ENCODE data around the gene TRAF3IP3. TPM values are rescaled to one million over a fixed set of nuclear protein-coding genes. Genes with fewer than 3 reads are reported as not detected.

Gene TRAF3IP3
- total RNA-seq, 2 donors from 2014 or later: 3.3 to 12.3 TPM

GRCh38 chr1:209770636-209771415 lies 15.0 kb downstream of the TRAF3IP3 start:
- Histone ChIP-seq H3K27me3 (replicated peaks; ENCODE audit: insufficient read depth) (no peaks in the 10 kb centered on the region), H3K4me1 (ENCODE audit: control insufficient read depth in 1 of 2, low read depth in 2 of 2) (peaks cover 15 to 32% of the 10 kb centered on the region in 2 donors), H3K36me3 (no peaks in the 10 kb centered on the region), H3K9me3 (no peaks in the 10 kb centered on the region), H3K4me3 (no peak overlapping the region), H3K27ac (no peak overlapping the region)
- TF ChIP-seq, protein P1, sequence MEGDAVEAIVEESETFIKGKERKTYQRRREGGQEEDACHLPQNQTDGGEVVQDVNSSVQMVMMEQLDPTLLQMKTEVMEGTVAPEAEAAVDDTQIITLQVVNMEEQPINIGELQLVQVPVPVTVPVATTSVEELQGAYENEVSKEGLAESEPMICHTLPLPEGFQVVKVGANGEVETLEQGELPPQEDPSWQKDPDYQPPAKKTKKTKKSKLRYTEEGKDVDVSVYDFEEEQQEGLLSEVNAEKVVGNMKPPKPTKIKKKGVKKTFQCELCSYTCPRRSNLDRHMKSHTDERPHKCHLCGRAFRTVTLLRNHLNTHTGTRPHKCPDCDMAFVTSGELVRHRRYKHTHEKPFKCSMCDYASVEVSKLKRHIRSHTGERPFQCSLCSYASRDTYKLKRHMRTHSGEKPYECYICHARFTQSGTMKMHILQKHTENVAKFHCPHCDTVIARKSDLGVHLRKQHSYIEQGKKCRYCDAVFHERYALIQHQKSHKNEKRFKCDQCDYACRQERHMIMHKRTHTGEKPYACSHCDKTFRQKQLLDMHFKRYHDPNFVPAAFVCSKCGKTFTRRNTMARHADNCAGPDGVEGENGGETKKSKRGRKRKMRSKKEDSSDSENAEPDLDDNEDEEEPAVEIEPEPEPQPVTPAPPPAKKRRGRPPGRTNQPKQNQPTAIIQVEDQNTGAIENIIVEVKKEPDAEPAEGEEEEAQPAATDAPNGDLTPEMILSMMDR (IDR thresholded peaks at IDR 0.05): no peak
- DNase-seq (ENCODE audit: low spot score) (no peak), ATAC-seq (ENCODE audit: insufficient number of reproducible peaks, low FRiP score, low read depth) (no peak)

DNA sequence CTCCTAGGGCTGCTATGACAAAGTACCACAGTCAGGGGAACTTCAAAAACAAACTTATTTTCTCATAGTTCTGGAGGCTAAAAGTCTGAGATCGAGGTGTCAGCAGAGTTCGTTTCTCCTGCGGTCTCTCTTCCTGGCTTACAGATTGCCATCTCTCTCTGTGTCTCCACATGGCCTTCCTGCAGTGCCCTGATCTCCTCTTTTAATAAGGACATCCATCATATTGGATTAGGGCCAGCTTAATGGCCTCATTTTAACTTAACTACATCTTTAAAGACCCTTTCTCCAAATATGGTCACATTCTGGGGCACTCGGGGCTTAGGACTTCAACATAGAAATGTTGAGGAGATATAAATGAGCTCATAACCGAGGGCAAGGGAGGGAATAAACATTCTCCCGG lies 16.3 kb downstream of the TRAF3IP3 start:
- H3K27me3 ChIP-seq (replicated peaks; ENCODE audit: insufficient read depth): no peaks in the 10 kb centered on the region
- peaks cover 15 to 32% of the 10 kb centered on the region in 2 donors for H3K4me1 ChIP-seq (ENCODE audit: control insufficient read depth in 1 of 2, low read depth in 2 of 2)
- H3K9me3 ChIP-seq: no peaks in the 10 kb centered on the region
- H3K27ac ChIP-seq: no peak overlapping the region
- ATAC-seq (ENCODE audit: insufficient number of reproducible peaks, low FRiP score, low read depth) (no peak), DNase-seq (ENCODE audit: low spot score) (no peak)
- TF ChIP-seq, protein P1 (IDR thresholded peaks at IDR 0.05): no peak
- H3K36me3 ChIP-seq: no peaks in the 10 kb centered on the region
- H3K4me3 ChIP-seq: no peak overlapping the region

- H3K4me3 ChIP-seq: no peak overlapping the region
- TF ChIP-seq, protein P1 (IDR thresholded peaks at IDR 0.05): no peak
- no peak for DNase-seq (ENCODE audit: low spot score)
Observed at GRCh38 chr1:209774592-209774991, 18.7 kb downstream of the TRAF3IP3 start.

GRCh38 chr1:209775678-209776077 lies 19.8 kb downstream of the TRAF3IP3 start:
- peaks cover 0 to 6% of the 10 kb centered on the region in 2 donors for H3K4me1 ChIP-seq (ENCODE audit: control insufficient read depth in 1 of 2, low read depth in 2 of 2)
- TF ChIP-seq, protein P1 (IDR thresholded peaks at IDR 0.05): no peak
- H3K36me3 ChIP-seq: no peaks in the 10 kb centered on the region
- ATAC-seq (ENCODE audit: insufficient number of reproducible peaks, low FRiP score, low read depth) (no peak), DNase-seq (ENCODE audit: low spot score) (no peak)
- no peak overlapping the region for H3K27ac ChIP-seq
- H3K4me3 ChIP-seq: no peak overlapping the region
- H3K27me3 ChIP-seq (replicated peaks; ENCODE audit: insufficient read depth): no peaks in the 10 kb centered on the region
- H3K9me3 ChIP-seq: no peaks in the 10 kb centered on the region

More at GRCh38 chr1:209774592-209774991, 18.7 kb downstream of the TRAF3IP3 start:
- Histone ChIP-seq H3K27ac (no peak overlapping the region), H3K27me3 (replicated peaks; ENCODE audit: insufficient read depth) (no peaks in the 10 kb centered on the region), H3K4me1 (ENCODE audit: control insufficient read depth in 1 of 2, low read depth in 2 of 2) (peaks cover 9 to 16% of the 10 kb centered on the region in 2 donors), H3K36me3 (no peaks in the 10 kb centered on the region), H3K9me3 (no peaks in the 10 kb centered on the region)
- ATAC-seq (ENCODE audit: insufficient number of reproducible peaks, low FRiP score, low read depth): no peak

GRCh38 chr1:209777587-209777986 lies 21.7 kb downstream of the TRAF3IP3 start:
- Histone ChIP-seq H3K9me3 (no peaks in the 10 kb centered on the region), H3K36me3 (no peaks in the 10 kb centered on the region), H3K27ac (no peak overlapping the region), H3K4me1 (ENCODE audit: control insufficient read depth in 1 of 2, low read depth in 2 of 2) (no peaks in the 10 kb centered on the region), H3K4me3 (no peak overlapping the region), H3K27me3 (replicated peaks; ENCODE audit: insufficient read depth) (no peaks in the 10 kb centered on the region)
- TF ChIP-seq, protein P1 (IDR thresholded peaks at IDR 0.05): no peak
- ATAC-seq (ENCODE audit: insufficient number of reproducible peaks, low FRiP score, low read depth) (no peak), DNase-seq (ENCODE audit: low spot score) (no peak)

Measured in thoracic aorta (tissue), 2 donors.